Psoas muscle (tissue), 8 donors: ENCODE measurements around the gene SLC24A3. TPM values are rescaled to one million over a fixed set of nuclear protein-coding genes. Genes with fewer than 3 reads are reported as not detected.
A peak's percentile ranks its signal among the peaks of the same experiment; 100 is the strongest.

ENCODE experiments used
- ATAC-seq, 4 donors: fragments of 200-7000 bp; cut with Tn5 transposase; one replicate each; pipeline ENCODE4 v1.9.1; 2020; ENCODE audit warnings: moderate library complexity in 3 of 4, mild to moderate bottlenecking in 2 of 4
- DNase-seq, 2 donors: peaks; one replicate each; pipeline ENCODE4 v3.0.0-alpha.2; 2020
- H3K27ac ChIP-seq: fragments of 200-600 bp; one replicate; pipeline ENCODE4 v1.8.0; 2022
- H3K27me3 ChIP-seq, 3 donors: fragments of 200-600 bp in 1 of 3; one replicate each; pipeline versions ENCODE4 v1.6.1 to v1.8.0; 2013 to 2022; ENCODE audit warnings: low read length in 2 of 3, mild to moderate bottlenecking in 2 of 3, moderate library complexity in 1 of 3; ENCODE audit not compliant: insufficient read depth in 3 of 3
- H3K36me3 ChIP-seq, 2 donors: fragments of 200-600 bp in 1 of 2; one replicate each; pipeline versions ENCODE4 v1.6.1 to v1.8.0; 2013 to 2022; ENCODE audit warnings: low read depth in 1 of 2, mild to moderate bottlenecking in 1 of 2, moderate library complexity in 1 of 2; ENCODE audit not compliant: insufficient read depth in 1 of 2
- H3K4me1 ChIP-seq: fragments of 200-600 bp; one replicate; pipeline ENCODE4 v1.8.0; 2022
- H3K4me3 ChIP-seq: fragments of 200-600 bp; one replicate; pipeline ENCODE4 v1.8.0; 2022; ENCODE audit warnings: mild to moderate bottlenecking
- H3K9me3 ChIP-seq: fragments of 200-600 bp; one replicate; pipeline ENCODE4 v1.8.0; 2022
- WGBS, 3 donors: extraction: QIAGEN DNeasy Blood & Tissue Kit; methylation state at CpG; one replicate each; pipeline versions ENCODE4 v1.1.6 to v1.1.7; 2013; 5-methylcytosine and 5-hydroxymethylcytosine counted together
- intact Hi-C, 2 donors: fragments of 100-400 bp; cut with DNase I; formaldehyde crosslinking; loops; one replicate each; pipeline versions ENCODE4 v1.11.0 to v1.14.2; 2022
- polyA plus RNA-seq, 3 donors: library from polyadenylated mRNA; stranded (reverse); fragments of 200-250 nt; gene quantifications; one replicate each; pipeline ENCODE4 v1.2.3, GENCODE V29; 2013
- total RNA-seq, 4 donors: library from RNA; stranded (reverse); fragmentation: NEBNext Ultra II Directional in 2 of 4; extraction: Animal tissue kit (Norgen Biotek cat#: 25700) in 2 of 4; gene quantifications; one replicate each; pipeline versions ENCODE4 v1.2.1 to v1.2.4, GENCODE V29; 2021 to 2023
- TF ChIP-seq, protein P1 (sequence below): fragments of 200-600 bp; IDR thresholded peaks from one replicate; pipeline ENCODE4 v1.8.0; 2022; ENCODE audit warnings: antibody characterized with exemption
- donor health status: healthy with polysubstance abuse.
- donor health status: DM: no; HTN: no; CAD: no; lungs with moderate emphysema.
- donor health status: Bipolar disorder and iron deficiency.
- donor health status: healthy.
- donor health status: DM: yes; HTN: yes; CAD: no.
- donor health status: DM: no; HTN: no; CAD: no.
- donor health status: DM: no; HTN: no; CAD: no.
- donor health status: DM: yes; HTN: yes; CAD: no.

SLC24A3 gene
- total and polyA plus RNA-seq, 7 donors, result 3.0 to 24.4 (median 8.2) TPM

DNA sequence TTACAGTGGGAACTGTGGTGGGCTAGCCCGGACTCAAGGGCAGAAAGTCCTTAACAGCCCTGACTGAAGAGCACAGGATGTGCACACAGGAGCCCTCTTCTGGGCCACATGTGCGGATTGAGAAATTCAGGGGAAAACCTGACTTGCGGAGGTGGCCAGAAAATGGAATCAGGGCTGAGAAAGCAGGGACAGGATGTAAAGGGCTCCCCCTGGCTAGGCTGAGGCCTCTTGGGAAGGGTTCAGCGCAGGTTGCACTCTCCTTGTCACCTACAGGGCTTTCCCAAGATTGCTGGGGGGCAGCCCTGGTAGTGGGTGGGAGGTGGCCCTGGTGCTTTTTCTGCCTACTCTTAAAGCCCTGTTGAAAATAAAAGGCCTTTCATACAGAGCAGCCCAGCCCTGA, 251.2 kb downstream of the SLC24A3 start:
- Histone ChIP-seq H3K4me3 (no peak overlapping the region), H3K4me1 (peaks cover 28% of the 10 kb centered on the region), H3K9me3 (no peaks in the 10 kb centered on the region), H3K36me3 (no peaks in the 10 kb centered on the region), H3K27me3 (no peaks in the 10 kb centered on the region), H3K27ac (no peak overlapping the region)
- intact Hi-C loops, result no loop called here
- ATAC-seq (no peak), DNase-seq (no peak)
- WGBS, 3 donors, result 88 to 91% (median 89%) methylated on average over 4 of the region's 4 CpGs
- TF ChIP-seq, protein P1, sequence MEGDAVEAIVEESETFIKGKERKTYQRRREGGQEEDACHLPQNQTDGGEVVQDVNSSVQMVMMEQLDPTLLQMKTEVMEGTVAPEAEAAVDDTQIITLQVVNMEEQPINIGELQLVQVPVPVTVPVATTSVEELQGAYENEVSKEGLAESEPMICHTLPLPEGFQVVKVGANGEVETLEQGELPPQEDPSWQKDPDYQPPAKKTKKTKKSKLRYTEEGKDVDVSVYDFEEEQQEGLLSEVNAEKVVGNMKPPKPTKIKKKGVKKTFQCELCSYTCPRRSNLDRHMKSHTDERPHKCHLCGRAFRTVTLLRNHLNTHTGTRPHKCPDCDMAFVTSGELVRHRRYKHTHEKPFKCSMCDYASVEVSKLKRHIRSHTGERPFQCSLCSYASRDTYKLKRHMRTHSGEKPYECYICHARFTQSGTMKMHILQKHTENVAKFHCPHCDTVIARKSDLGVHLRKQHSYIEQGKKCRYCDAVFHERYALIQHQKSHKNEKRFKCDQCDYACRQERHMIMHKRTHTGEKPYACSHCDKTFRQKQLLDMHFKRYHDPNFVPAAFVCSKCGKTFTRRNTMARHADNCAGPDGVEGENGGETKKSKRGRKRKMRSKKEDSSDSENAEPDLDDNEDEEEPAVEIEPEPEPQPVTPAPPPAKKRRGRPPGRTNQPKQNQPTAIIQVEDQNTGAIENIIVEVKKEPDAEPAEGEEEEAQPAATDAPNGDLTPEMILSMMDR, result no peak

DNA sequence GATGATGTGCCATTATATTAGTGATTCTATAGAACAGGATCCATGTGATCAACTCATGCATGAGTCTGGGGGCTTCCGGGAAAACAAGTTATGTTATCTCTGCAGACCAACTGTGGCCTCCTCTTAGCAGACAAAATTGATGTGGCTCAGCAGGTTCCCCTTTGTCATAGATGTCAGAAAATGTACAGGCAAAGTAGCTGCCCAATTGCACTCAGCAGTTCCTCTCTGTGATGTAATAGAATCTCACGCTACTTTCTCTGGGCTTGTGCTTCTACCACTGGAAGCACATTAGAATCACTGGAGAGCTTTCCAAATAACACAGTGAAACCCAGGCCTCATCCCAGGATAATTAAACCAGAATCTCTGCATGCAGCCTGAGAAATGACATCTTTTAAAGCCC, 253.1 kb downstream of the SLC24A3 start:
- TF ChIP-seq, protein P1, result no peak
- Histone ChIP-seq H3K36me3 (no peaks in the 10 kb centered on the region), H3K27ac (peak overlapping the region; percentile 3), H3K4me3 (no peak overlapping the region), H3K9me3 (no peaks in the 10 kb centered on the region), H3K27me3 (no peaks in the 10 kb centered on the region), H3K4me1 (peaks cover 28% of the 10 kb centered on the region)
- no peak for DNase-seq
- WGBS, 3 donors, result 47 to 89% (median 51%) methylated on average over 2 of the region's 2 CpGs
- intact Hi-C loops, result no loop called here
- ATAC-seq, result peak in 1 of 4 donors; percentile 39

DNA sequence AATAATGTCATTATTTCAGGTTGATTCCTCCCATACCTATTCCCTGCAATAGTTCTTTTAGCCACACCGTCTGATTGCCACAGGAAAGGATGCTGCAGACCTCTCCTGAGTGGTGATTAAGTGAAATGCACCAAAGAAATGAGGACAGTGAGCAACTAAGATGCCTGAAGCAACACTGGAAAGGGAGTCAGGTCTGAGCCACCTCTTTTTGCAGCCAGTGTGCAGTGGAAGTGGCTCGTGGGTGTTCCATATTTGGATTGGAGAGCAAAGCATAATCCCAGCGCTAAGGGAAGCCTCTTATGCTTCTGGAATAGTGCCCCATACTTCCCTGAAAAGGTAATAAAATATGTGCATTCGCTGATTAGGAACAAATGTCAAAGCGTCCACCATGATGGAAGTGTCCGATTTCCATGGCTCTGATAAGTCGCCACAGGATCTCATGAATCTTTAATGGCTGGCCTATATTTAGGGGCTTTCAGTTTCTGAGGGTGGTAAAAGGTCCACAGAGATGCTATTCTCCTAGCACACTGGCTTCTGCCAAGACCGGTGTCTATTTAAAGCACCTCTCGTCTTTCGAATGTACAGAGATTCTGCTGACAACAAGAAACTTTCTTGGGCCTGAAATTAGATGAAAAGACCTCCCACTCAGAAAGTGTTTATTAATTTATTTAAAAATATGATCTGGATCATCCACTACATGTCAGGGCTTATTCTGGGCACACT, 253.9 kb downstream of the SLC24A3 start:
- intact Hi-C loops, result no loop called here
- ATAC-seq, result peak in 3 of 4 donors; percentile 70 to 87 (median 75)
- Histone ChIP-seq H3K9me3 (no peaks in the 10 kb centered on the region), H3K4me3 (peak overlapping the region; percentile 5), H3K27ac (peak overlapping the region; percentile 3), H3K4me1 (peaks cover 28% of the 10 kb centered on the region), H3K36me3 (no peaks in the 10 kb centered on the region), H3K27me3 (no peaks in the 10 kb centered on the region)
- DNase-seq, result no peak
- TF ChIP-seq, protein P1, result no peak
- 26 to 58% (median 27%) methylated on average over 10 of the region's 10 CpGs for WGBS, 3 donors

DNA sequence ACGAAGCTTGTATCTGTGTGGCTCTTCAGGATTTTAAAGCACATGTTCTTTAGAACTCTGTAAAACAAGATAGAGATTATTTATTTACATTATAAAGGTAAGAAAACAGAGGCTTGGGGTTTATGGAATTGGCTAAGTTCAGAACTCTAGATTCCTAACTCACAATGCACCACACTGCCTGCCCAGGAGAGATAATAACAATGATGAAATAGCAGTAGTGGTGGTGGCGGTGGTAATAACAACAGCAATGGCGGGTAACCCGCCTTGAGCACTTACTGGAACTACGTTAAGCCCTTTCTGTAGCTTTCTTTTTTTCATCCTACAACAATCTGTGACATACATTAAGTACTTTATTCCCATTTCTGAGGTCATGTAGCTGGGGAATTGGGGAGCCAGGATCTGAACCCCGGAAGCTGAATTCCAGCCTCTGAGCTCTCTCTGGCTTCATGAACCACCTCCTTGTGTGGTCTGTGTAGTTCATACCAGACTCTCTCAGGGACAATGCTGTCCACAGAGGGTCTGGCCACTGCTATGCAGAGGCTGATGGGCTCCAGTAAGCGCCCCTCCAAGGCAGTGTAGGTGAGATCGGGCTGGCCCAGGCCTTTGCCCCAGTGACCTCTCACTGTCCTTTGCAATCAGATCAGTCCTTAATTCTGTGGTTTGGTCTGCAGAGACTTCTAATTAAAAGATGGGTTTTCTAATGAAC, 260.9 kb downstream of the SLC24A3 start:
- Histone ChIP-seq H3K9me3 (no peaks in the 10 kb centered on the region), H3K27me3 (no peaks in the 10 kb centered on the region), H3K27ac (no peak overlapping the region), H3K36me3 (no peaks in the 10 kb centered on the region), H3K4me3 (no peak overlapping the region), H3K4me1 (no peaks in the 10 kb centered on the region)
- ATAC-seq, result no peak
- TF ChIP-seq, protein P1, result no peak
- no peak for DNase-seq
- WGBS, 3 donors, result 93% methylated on average over 8 of the region's 8 CpGs
- intact Hi-C loops, result loop anchor here in 1 of 2 donors (10.0 kb wide), 1 partner anchor 191 kb away; no protein-coding TSS in a partner anchor
